Astrocyte of the hippocampus (primary cell): ENCODE data around the gene XXYLT1.
"Not testable (repeated sequence)": the region's sequence is repeated elsewhere in the genome, so short reads cannot be mapped to it uniquely, and the experiment has no call there.

Experiments
- DNase-seq: peaks from one replicate; pipeline ENCODE4 v3.0.0; 2011; ENCODE audit warnings: low read depth, low spot score

Gene XXYLT1

DNA sequence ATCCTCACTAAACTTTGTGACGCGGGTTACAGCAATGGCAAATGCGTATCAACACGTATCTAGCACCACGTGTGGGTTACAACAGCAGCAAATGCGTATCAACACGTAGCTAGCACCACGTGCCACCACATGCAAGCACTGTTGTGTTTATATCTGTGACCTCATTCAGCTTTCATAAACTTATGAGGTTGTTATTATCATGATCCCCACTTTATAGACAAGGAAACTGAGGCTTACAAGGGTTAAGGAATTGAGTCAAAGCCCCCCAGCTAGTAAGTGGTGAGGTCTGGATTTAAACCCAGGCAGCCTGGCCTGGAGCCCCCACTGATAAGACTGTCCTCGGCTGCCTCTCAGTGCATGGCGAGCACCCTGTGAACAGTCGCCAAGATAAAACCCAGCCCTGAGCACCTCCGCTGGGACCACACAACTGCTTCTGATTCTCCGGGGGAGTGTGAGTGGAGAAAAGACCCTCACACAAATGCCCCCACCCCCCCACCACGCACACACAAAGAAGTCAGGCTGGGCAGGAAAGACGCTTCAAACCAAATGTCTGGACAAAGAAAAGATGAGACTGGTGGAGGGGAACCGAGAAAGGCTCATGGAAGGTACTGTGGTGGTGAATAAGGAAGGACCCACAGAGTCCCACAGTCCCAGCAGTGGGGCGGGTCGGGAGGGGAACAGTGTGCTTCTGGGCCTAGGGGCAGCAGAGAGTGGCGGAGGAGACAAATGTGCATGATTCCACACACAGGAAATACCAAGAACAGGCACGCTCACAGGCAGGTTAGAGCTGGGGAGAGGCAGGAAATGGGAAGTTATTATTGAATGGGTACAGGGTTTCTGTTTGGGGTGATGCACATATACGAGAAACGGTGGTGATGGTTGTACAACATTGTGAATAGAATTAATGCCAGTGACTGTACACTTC, 173.4 kb downstream of the XXYLT1 start:
- no peak for DNase-seq

DNA sequence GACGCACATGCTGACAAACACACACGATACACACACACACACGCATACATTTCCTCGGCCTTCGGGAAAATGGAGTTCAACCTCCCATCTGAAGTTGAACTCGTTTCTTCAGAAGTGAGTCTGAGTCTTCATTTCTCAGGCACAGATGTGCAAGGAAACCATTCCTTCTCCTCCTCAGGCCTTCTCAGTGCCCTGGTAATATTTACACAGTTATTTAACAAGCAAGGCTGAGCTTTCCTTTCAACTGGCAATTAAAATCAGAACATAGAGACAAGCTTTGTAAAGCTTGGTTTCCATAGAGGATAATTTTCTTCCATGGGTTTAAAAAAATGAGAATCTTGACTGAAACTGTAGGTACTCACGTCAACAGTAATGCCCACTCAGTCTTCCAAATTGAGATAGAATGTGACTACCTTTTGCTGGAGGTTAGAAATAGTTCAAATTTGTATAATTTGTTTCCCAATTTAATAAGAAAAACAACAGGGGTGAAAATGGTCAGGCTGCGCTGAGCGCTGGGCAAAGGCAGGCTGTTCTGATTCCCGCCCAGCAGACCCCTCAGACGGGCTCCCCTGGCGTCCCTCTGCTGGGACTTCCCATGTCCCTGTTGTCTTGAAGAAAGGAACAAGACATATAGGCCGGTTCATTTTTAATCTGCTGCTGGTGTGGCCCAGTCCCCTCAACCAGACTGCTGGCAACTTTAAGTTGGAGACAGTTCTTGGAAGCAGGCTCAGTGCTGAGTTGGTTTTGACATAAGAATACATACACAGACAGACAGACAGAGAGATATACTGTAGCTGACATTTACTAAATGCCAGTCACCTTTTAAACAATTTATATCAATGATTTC, 174.3 kb downstream of the XXYLT1 start:
- DNase-seq: no peak

DNA sequence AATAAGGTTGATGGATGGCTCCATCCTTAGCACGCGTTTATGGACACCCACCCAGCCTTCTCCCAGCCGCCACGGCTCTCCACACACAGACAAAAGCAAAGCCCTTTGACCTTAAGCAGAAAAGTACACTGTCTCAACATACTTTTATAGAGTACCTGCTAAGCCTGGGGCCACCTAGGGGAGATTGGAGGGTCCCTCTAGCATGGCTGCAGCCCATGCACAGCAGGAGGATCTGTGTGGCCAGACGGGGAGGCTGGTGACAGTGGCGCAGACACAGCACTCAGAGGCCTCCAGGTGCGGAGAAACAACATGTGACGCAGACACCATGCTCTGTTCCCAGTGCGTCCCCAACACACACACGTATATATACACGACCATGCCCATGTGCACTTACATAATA, 174.9 kb downstream of the XXYLT1 start:
- no peak for DNase-seq

DNA sequence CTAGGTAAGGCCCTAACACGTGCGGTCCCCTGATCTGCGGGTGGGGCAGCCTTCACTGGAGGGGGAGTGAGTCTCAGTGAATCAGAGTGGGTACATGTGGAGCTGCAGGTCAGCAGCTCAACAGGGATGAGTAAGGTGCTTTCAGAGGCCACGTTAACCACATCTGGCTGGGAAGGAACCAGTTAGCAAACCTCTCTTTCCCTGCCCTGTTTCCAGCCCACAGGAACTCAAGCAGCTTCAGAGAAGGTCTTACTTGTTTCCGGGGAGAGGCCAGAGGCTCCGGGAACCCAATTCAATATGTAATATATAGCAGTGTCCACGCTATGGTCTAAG, 175.3 kb downstream of the XXYLT1 start:
- no peak for DNase-seq

DNA sequence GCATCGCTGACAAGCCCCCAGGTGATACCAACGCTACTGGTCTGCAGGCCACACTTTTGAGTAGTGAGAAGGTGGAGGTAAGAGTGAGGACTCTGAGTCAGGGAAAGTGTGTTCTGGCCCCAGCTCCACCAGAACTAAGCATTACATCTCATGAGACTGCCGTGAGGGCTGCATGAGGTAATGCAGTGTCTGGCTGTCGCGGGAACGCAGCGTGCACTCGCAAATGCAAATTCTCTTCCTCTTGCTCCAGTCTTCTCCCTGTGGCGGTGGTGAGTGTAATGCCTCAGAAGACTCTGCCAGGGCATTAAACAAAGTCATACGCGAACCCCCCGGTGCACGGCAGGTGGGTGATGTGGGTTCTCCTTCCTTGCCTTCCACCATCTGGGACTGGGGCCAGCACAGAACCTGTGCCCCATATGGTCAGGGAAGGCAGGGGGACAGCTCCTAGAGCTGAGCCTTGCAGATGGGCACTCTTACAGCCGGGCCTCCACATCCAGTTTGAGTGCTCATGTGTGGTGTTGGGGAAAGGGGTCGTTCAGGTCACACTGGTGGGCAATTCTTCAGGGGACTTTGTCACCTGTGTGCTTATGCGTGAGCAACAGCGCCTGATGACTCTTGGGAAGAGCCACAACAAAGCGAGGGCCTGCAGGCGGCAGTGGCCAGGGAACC, 175.8 kb downstream of the XXYLT1 start:
- DNase-seq: no peak

DNA sequence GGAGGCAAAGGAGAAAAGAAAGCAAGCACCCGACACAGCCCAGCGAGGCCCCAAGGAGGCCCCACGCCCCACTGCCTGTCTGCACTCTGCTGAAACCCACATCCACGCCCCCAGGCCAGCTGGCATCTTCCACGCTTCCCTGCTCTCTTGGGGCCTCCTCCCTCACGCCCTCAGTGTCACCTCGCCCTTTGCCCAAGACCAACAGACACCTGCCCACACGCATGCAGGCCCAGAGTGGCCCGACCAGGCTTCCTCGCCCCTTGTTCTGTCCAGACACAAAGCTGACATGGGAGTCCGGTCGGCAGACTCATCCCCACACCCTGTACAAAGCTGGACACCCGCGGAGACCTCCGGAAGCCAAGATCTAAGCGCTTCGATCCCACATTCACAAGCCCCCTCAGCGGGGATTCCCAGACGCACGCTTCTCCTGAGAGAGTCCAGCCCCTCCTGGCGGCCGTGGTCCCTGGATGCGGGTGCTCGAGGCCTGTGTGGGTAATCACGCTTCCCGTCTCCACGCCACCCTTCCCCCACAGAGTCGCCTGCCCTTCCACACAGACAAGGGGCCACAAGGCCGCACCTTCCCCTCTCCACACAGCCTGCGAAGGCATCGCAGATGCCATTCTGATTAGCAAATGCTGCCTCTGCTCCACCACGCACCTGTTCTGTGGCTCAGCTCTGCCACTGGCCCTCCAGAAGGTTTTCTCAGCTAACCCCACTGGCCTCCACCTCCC, 176.6 kb downstream of the XXYLT1 start:
- no peak for DNase-seq

DNA sequence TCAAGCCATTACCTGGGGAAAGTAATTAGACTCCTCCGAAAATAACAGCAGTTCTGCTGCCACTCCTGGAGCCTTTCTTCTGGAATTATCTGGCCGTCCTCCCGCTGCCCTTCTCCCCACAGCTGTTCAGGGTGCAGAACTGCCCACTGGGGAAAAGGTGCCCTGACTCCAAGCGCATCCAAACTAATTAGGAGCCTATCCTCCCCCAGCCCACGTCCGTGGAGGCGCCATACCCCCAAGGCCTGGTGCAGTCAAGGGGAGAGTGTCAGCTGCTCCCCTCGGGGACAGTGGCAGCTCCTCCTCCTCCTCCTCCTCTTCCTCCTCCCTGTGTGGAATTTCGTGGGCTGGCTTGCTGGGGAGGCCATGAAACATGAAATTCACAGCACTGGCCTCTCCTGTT, 177.2 kb downstream of the XXYLT1 start:
- DNase-seq: no peak

DNA sequence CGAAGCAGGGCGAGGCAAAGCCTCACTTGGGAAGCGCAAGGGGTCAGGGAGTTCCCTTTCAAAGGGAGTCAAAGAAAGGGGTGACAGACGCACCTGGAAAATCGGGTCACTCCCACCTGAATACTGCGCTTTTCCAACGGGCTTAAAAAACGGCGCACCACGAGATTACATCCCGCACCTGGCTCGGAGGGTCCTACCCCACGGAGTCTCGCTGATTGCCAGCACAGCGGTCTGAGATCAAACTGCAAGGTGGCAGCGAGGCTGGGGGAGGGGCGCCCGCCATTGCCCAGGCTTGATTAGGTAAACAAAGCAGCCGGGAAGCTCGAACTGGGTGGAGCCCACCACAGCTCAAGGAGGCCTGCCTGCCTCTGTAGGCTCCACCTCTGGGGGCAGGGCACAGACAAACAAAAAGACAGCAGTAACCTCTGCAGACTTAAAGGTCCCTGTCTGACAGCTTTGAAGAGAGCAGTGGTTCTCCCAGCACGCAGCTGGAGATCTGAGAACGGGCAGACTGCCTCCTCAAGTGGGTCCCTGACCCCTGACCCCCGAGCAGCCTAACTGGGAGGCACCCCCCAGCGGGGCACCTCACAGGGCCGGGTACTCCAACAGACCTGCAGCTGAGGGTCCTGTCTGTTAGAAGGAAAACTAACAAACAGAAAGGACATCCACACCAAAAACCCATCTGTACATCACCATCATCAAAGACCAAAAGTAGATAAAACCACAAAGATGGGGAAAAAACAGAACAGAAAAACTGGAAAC, 182.9 kb downstream of the XXYLT1 start:
- not testable (repeated sequence) for DNase-seq

DNA sequence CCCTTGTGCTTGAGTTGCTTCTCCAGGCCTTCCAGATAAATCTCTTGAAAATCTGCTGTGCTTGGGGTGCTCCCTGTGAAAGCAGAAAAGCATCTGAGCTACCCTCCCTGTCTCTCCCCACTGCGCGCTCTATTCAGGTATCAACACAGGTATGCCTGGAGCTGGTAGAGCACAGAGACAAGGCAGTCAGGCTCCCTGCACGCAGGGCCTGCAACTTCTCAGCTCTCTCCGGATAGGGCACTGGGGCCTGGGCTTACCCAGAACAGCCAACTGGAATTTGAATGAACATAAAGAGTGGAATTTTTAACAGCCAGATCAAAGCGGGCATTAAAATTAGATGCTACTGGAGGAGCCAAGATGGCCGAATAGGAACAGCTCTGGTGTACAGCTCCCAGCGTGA, 183.6 kb downstream of the XXYLT1 start:
- no peak for DNase-seq

DNA sequence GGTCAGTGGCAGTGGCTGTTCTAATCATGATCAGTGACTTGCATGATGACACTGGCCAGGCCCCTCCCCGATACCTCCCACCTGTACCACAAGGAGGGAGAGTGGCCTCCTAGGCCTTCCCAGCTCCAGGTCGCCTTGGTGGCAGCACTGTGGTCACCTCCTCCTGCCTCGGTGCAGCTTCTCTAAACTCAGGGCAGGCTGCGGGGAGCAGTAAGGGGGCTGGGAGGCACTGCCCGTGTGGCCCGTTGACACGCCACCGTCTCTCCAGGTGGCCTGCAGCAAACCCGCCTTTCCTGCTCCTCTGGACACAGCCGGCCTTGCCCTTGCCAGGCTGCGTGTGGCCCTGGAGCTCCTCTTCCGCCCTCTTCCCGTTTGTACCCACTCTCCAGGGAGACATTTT, 184.1 kb downstream of the XXYLT1 start:
- no peak for DNase-seq

DNA sequence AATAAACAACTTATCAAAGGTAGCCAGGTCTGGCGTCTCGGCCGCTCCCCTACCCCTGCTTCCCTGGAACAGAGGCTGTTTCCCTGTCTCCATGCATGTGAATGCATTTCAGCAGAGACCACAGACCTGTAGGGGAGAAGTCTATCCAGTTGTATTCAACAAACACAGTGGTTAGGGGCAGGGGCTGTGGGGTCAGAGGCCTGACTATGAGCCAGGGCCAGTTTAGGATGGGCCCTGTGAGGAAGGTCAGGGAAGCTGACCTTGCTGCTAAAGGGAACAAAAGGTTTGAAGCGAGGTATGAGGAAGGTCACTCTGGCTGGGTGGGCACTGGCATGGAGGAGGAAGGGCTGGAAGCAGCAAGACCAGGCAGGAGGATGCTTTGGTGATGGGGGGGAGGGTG, 184.6 kb downstream of the XXYLT1 start:
- DNase-seq: no peak

DNA sequence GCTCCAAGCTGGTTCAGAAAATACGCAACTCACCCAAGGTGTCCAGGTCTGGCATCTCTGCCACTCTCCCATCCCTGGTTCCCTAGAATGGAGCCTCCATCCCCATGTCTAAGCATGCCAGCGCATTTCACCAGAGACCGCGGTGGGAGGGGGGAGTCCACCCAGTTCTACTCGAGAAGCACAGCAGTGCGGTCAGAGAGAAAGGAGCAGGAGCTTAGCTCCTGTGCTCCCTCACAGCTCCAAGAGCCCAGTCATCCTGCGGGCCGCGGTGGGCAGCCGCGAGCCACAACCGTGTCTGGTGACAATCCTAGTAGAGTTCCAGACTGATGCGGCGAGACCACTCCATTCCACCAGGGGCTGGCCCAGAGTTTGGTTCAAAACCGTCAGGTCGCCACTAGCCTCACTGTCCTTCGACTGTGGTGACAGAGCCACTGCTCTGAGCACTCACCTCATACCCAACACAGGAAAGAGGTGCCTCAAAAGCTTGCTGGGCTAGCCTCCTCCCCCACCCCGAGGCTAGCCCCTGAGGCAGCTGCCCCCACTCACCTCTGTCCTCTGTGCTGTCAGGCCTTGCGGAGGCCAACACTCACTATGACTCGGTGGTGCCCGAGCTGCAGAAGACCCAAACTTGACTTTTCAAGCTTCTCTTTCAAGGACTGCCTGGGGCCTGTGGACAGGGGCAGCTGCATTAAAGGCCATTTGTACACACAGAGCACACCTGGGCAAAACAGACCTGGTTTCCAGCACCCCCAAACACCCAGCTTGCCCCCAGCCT, 185.4 kb downstream of the XXYLT1 start:
- no peak for DNase-seq

DNA sequence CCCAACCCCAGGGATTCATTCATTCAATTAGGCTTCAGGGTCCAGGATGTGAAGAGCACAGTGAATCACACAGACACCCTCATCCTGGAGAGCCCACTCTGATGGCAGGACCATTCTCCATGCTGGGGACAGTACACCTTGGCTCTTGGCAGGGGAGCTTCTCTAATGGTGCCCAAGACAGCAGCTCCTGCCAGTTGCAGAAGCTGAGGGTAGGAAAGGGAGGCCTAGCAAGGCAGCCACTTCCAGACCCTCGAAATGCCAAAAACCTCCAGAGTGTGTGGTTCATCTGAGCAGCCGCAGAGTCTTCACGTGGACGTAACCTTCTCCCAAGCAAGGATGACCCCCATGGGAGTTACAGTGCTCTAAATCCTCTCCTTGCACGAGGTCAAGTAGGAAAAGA, 186.2 kb downstream of the XXYLT1 start:
- no peak for DNase-seq

DNA sequence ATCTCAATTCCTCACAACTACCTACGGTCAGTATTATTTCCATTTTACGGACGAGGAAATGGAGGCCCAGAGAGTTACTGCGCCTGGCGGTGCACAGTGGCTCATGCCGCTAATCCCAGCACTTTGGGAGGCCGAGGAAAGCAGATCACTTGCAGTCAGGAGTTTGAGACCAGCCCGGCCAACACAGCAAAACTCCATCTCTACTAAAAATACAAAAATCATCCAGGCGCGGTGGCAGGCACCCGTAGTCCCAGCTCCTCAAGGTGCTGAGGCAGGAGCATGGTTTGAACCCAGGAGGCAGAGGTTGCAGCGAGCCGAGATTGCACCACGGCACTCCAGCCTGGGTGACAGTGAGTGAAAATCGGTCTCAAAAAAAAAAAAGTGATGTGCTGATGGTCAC, 187.3 kb downstream of the XXYLT1 start:
- DNase-seq: no peak

DNA sequence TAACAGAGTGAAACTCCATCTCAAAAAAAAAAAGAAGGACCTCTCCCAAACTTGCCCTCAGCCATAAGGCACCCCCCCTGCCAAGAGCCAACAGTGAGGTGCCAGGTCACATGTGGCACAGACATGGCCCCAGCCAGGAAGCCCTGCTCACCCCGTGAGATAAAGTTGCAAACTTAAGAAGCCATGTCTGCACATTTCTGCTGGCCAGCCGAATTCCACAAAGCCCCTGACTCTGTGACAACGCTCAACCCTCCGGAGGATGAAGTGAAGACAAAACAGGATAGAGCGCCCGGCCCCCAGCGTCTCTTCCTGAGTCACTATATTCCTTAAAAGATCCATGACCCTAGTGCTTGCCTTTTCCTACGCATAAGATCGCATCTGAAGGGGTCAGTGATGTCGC, 188.1 kb downstream of the XXYLT1 start:
- no peak for DNase-seq

DNA sequence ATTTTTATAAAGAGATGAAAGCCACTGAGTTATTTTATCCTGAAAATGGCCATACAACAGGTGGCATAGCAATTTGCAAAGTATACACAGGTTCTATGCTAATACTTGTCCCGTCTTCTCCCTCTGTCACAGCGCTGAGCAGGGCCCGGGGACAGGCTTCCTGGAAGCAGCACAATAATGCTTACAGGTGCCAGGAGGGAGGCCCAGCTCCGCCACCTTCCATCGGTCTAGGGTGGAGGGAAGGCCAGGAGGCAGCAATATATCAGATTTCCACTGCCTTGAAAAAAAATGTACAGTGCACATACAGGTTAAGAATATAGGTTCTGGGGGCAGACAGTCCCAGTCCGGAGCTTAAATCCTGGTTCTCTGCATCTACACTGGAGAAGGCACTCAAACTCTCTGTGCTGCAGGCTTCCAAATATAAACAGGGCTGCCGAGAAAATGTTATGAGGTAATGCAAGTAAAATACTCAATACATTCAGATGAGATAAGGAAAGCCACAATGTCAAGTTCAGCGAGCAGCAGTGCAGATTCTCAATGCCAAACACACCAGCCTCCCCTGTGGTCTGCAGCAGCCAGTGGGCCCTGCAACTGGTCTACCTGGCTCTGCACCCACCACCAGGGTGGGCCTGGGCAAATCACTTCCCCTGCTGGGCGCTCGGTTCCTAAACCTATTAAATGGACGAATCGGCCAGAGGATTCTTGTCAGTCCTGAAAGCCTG, 189.6 kb downstream of the XXYLT1 start:
- peak; percentile 69 for DNase-seq

DNA sequence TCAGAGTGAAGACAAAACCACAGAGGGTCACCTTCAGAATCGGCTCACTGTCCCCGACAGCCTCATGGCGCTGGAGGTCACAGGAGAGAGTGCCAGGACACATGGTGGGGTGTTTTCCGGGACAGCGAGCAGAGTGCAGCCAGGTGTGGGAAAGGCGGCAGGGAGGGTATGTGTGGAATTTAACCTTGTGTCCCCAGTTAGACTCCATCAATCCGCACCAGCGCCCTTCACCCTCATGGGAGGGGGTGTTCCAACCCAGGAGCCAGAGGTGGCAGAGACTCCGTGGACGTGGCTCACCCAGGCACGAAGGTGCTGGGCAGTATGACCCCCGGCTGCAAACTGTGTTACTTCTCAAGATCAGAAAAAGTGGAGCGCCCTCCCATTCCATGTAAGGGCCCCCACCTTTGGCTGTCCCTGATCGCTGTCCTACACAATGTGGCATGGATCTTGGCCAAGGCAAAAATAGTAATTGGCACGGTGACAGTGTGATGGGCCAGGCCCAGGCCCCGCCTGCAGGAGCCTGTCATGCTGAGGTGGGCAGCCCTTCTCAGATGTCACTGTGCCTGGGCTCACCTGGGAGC, 190.3 kb downstream of the XXYLT1 start:
- DNase-seq: peak; percentile 71

DNA sequence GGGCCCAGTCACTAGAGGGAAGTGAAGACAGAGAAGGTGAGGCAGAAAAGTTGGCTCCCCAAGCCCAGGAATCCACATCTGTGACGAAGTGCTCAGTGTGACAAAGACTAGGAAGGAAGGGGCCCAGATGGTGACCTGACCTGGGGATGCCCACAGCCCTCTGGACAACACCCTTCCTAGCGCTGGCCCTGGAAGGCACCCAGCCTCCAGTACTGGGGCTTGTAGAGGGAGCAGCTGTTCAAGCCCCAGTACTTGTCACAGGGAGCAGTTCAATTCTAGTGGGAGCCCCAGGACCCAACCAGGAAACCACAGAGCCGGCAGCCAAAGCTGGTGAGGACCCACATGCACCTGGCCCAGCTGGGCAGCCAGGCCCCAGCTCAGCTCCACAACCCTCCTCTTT, 190.8 kb downstream of the XXYLT1 start:
- DNase-seq: no peak

DNA sequence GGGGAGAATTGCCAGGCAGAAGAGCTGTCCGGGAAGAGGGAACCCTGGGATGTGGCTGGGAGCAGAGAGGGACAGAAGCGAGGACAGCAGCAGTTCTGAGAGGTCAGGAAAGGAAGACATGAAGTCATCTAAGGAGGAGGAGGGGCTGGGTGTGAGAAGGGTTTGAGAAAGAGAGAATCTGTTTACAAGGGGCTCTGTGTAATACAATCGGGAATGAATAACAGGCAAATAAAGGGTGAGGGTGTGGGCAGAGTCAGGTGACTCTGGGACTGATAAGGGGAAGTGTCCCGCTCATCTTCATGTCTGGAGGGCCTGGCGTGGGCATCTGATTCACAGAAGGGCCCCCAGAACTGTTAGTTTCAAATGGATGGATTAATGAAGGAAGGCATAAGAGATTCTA, 191.3 kb downstream of the XXYLT1 start:
- DNase-seq: no peak
